DND-41 (cell line): Measurements from ENCODE around the gene NFXL1.

Source experiments
- ATAC-seq: fragments of 200-7000 bp; cut with Tn5 transposase; 3 replicates; pipeline ENCODE4 v1.9.1; 2021; ENCODE audit warnings: low read depth; ENCODE audit not compliant: insufficient read depth
- DNase-seq: peaks from one replicate; pipeline ENCODE4 v3.0.0-alpha.2; 2020
- H2AFZ ChIP-seq: 2 replicates; pipeline ENCODE4 v1.6.0; 2012; ENCODE audit warnings: low read depth, low read length
- H3K27ac ChIP-seq: 2 replicates; pipeline ENCODE4 v1.5.1; 2012; ENCODE audit warnings: low read length, inconsistent platforms
- H3K27me3 ChIP-seq: fragments of 200-600 bp; sonication (generic); 2 replicates; pipeline ENCODE4 v1.6.0; 2012; ENCODE audit warnings: low read length, mild to moderate bottlenecking, inconsistent platforms; ENCODE audit not compliant: insufficient read depth, poor library complexity
- H3K36me3 ChIP-seq: 2 replicates; pipeline ENCODE4 v1.5.1; 2012; ENCODE audit warnings: low read length, inconsistent platforms; ENCODE audit not compliant: insufficient read depth
- H3K4me1 ChIP-seq: 2 replicates; pipeline ENCODE4 v1.5.1; 2012; ENCODE audit warnings: mild to moderate bottlenecking, low read length; ENCODE audit not compliant: insufficient read depth
- H3K4me2 ChIP-seq: 2 replicates; pipeline ENCODE4 v1.6.0; 2012; ENCODE audit warnings: mild to moderate bottlenecking, moderate library complexity, low read length, inconsistent platforms; ENCODE audit not compliant: insufficient read depth
- H3K4me3 ChIP-seq, 2 experiments: fragments of 200-600 bp in 1 of 2; shearing (Covaris generic) in 1 of 2; 2 replicates each; pipeline ENCODE4 v1.5.1; 2012 to 2016; ENCODE audit warnings: inconsistent platforms in 2 of 2, low read length in 2 of 2, mild to moderate bottlenecking in 2 of 2, low read depth in 1 of 2, moderate library complexity in 1 of 2
- H3K79me2 ChIP-seq: 2 replicates; pipeline ENCODE4 v1.6.0; 2012; ENCODE audit warnings: low read length, inconsistent platforms; ENCODE audit not compliant: insufficient read depth
- H3K9ac ChIP-seq: 2 replicates; pipeline ENCODE4 v1.6.0; 2012; ENCODE audit warnings: low read depth, mild to moderate bottlenecking, inconsistent platforms, low read length, moderate library complexity
- H3K9me3 ChIP-seq: 2 replicates; pipeline ENCODE4 v1.5.1; 2012; ENCODE audit warnings: low read length, moderate library complexity, mild to moderate bottlenecking, inconsistent platforms; ENCODE audit not compliant: insufficient read depth, severe bottlenecking
- H4K20me1 ChIP-seq: 2 replicates; pipeline ENCODE4 v1.6.0; 2012; ENCODE audit warnings: low read length; ENCODE audit not compliant: insufficient read depth
- CTCF ChIP-seq: IDR thresholded peaks from 2 replicates; pipeline ENCODE4 v1.5.1; 2012; ENCODE audit warnings: borderline replicate concordance, low read length, moderate library complexity, mild to moderate bottlenecking; ENCODE audit not compliant: poor library complexity, severe bottlenecking; ENCODE audit errors: extremely low read depth
- EZH2 ChIP-seq: IDR thresholded peaks from 3 replicates; pipeline ENCODE4 v1.6.1; 2012; ENCODE audit warnings: borderline replicate concordance, low read depth, mild to moderate bottlenecking, moderate library complexity, low read length, inconsistent platforms; ENCODE audit not compliant: severe bottlenecking

The NFXL1 gene

GRCh38 chr4:47873877-47874541 is 40.4 kb downstream of the NFXL1 start:
- H3K79me2 ChIP-seq, result no peaks in the 10 kb centered on the region
- ATAC-seq, result no peak
- H3K4me1 ChIP-seq, result no peaks in the 10 kb centered on the region
- no peak for DNase-seq
- H3K36me3 ChIP-seq, result peaks cover 67% of the 10 kb centered on the region
- H2AFZ ChIP-seq, result no peak overlapping the region
- H3K27ac ChIP-seq, result no peak overlapping the region
- no peak overlapping the region for H3K4me3 ChIP-seq
- no peak overlapping the region for H3K4me2 ChIP-seq
- H4K20me1 ChIP-seq, result no peaks in the 10 kb centered on the region
- TF ChIP-seq EZH2 (no peak), CTCF (no peak)
- no peaks in the 10 kb centered on the region for H3K27me3 ChIP-seq
- no peaks in the 10 kb centered on the region for H3K9me3 ChIP-seq
- H3K9ac ChIP-seq, result no peak overlapping the region

- Histone ChIP-seq H3K36me3 (peaks cover 23% of the 10 kb centered on the region; the same call in 1 of the 2 replicates), H3K27me3 (no peaks in the 10 kb centered on the region), H3K4me3 (no peak overlapping the region), H3K79me2 (no peaks in the 10 kb centered on the region), H3K4me1 (no peaks in the 10 kb centered on the region), H2AFZ (no peak overlapping the region), H3K9me3 (no peaks in the 10 kb centered on the region), H4K20me1 (0 out of 2 replicates have a peak, but pooled peaks cover 2% of the 10 kb centered on the region), H3K4me2 (no peak overlapping the region), H3K9ac (no peak overlapping the region), H3K27ac (no peak overlapping the region)
- TF ChIP-seq EZH2 (no peak), CTCF (no peak)
- ATAC-seq (no peak), DNase-seq (no peak)
Observed at GRCh38 chr4:47863486-47863885, 50.9 kb downstream of the NFXL1 start.

GRCh38 chr4:47862297-47862696 is 52.1 kb downstream of the NFXL1 start:
- H3K27ac ChIP-seq, result no peak overlapping the region
- no peaks in the 10 kb centered on the region for H3K4me1 ChIP-seq
- no peaks in the 10 kb centered on the region for H3K79me2 ChIP-seq
- H3K4me3 ChIP-seq, result no peak overlapping the region
- no peak overlapping the region for H3K4me2 ChIP-seq
- no peaks in the 10 kb centered on the region for H3K27me3 ChIP-seq
- TF ChIP-seq EZH2, result no peak
- TF ChIP-seq CTCF, result no peak
- DNase-seq (no peak), ATAC-seq (no peak)
- no peaks in the 10 kb centered on the region for H3K9me3 ChIP-seq
- H4K20me1 ChIP-seq, result 0 out of 2 replicates have a peak, but pooled peaks cover 2% of the 10 kb centered on the region
- no peak overlapping the region for H3K9ac ChIP-seq
- peaks cover 23% of the 10 kb centered on the region; the same call in 1 of the 2 replicates for H3K36me3 ChIP-seq
- H2AFZ ChIP-seq, result no peak overlapping the region
